HG03045 (cell line): ENCODE measurements around the gene CD3E.

ENCODE experiments used
- ATAC-seq: cut with Tn5 transposase; IDR thresholded peaks from one replicate; pipeline ENCODE4 v1.9.1; 2021; ENCODE audit warnings: mild to moderate bottlenecking, moderate library complexity; ENCODE audit not compliant: unreplicated experiment

The CD3E gene

GRCh38 chr11:118304568-118305248 lies at the start of gene CD3E:
Gene CD3E (plus strand): TSS chr11:118304730. CDS start chr11:118304953, 223 bp downstream.
- no peak for ATAC-seq

DNA sequence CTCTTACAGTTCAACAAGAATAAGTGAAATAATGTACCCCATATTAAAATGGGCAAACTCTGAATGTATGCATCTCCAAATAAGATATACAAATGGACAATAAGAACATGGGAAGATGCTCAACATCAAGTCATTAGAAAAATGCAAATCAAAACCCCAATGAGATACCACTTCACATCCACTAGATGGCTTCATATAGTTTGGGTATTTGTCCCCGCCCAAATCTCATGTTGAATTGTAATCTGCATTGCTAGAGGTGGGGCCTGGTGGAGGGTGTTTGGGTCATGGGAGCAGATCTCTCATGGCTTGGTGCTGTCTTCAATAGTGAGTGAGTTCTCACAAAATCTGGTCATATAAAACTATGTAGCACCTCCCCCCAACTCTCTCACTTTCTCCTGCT lies 46.1 kb upstream of the CD3E start:
- no peak for ATAC-seq

DNA sequence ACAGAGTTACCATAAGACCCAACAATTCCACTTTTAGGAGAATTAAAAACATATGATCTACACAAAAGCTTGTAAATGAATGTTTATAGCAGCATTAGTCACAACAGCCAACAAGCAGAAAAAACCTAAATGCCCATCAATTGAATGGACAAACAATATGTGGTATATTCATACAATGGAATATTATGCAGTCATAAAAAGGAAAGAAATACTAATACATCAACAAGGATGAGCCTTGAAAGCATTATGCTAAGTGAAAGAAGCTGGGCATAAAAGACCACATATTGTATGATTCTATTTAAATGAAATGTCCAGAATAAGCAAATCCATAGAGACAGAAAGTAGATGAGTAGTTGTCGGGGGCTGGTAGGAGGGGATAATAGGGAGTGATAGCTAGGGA lies 45.4 kb upstream of the CD3E start:
- ATAC-seq, result no peak

DNA sequence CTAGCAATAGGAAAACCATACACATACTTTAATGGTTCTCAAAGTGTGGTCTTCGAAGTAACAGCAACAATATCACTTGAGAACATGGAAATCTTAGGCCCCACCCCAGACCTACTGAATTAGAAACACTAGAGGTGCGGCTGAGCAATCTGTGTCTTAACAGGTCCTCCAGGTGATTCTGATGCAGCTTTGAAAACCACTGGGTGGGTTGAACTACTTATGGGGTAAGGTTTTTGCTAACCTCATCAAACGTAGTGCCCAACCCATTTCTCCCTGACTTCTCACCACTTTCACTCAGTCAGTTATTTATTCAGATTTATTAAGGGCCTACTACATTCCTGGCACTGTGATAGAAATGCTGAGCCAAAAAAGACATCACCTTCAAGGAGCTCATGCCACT lies 44.2 kb upstream of the CD3E start:
- ATAC-seq, result no peak

DNA sequence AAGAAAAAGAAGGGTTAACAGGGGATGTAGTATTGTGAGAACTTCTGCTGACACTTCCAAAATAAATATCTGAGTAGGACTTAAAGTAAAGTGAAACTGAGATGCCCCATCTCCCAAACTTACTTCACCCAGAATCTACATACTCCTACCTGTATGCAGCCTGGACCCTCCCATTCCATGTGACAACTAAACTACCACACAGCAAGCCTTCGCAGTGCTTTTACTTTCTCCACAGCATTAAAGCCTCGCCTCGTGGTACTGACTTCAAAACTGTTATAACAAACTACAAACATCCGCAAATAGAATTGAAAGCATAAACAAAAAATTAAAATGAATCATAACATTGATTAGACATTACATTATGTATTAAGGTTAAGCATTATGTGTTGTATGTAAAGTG lies 41.4 kb upstream of the CD3E start:
- ATAC-seq, result no peak

GRCh38 chr11:118263695-118264568 lies 40.6 kb upstream of the CD3E start, which contains the start of gene MPZL2:
Gene MPZL2 (minus strand): TSS chr11:118264297. CDS start chr11:118264153, 144 bp downstream.
- ATAC-seq, result no peak

- no peak for ATAC-seq
Observed at GRCh38 chr11:118264569-118265465, 39.7 kb upstream of the CD3E start.

- no peak for ATAC-seq
Observed at GRCh38 chr11:118265954-118266353, 38.6 kb upstream of the CD3E start.

GRCh38 chr11:118267486-118267885 lies 37.0 kb upstream of the CD3E start:
- no peak for ATAC-seq

- no peak for ATAC-seq
Observed at GRCh38 chr11:118272001-118272400, 32.5 kb upstream of the CD3E start.

DNA sequence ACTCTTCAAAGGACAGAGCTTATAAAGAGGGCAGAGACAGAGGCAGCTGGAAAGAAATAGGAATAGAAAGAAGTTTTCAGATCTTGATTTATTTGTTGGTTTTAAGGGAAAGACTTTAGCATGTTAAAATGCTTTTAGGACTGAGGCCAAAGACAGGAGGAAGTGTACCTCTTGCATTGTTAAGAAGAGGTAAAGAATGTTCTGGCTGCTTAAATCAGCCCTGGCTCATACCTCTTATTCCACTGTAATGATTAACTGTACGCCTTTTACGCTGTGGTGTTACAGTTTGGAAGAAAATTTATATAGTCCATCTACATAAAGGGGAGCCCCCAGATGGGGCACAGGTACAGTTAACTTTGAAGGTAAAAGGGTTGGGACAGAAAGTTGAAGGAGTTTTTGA lies 30.3 kb upstream of the CD3E start:
- no peak for ATAC-seq

DNA sequence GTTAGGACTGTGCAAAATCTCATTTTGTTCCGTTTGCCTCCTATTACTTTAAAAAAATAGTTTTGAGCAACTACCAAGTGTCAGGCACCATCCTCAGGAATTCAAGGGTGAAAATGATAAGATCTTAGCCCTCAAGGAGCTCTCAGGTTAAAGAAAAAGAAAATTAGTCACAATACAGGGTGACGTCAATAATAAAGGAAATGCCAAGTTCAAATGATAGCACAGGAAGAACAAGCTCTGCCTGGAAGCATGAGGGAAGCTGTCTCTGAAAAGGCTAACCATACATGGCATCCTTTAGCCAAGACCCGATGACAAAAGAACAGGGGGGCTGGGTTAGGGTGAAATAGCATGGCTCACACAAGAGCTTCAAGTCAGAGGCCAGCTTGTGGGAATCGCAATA lies 29.4 kb upstream of the CD3E start:
- no peak for ATAC-seq

GRCh38 chr11:118276422-118276821 lies 28.1 kb upstream of the CD3E start:
- no peak for ATAC-seq

DNA sequence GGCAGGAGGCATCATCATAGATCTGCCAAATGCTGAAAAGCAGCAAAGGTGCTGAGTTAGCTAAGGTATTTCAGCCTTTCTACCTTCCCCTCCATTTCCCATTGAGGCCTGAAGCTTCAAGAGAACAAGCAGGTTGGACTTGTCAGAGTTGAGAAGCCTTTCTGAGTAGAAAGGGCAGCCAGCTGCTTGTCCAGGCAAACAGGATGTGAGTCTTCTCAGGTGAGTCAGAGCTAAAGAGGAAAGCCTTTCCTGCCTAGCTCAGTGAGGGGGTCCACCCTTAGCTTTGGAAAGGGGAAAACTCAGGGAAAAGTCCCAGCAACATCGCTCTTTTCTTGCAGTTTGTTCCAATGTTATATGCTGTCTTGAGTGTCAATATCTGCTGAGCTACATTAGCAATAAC lies 27.2 kb upstream of the CD3E start:
- ATAC-seq, result no peak

DNA sequence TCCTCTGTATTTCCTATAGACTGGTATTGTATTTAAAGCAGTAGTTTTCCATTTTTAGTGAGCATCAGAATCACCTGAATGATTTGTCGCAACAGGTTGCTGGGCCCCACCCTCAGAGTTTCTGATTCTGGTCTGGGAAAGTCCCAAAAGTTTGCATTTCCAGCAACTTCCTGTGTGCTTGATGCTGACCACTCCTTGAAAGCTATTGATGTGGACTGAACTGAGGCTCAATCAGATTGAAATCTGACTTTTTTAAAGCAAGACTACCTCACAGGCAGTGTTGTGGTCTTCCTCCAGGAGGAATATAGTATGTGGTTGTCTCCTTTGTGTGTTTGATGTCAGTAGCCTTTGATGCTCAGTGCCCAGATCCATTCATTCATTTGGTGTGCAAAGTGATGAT lies 23.2 kb upstream of the CD3E start:
- ATAC-seq, result no peak

- no peak for ATAC-seq
Observed at GRCh38 chr11:118282606-118283005, 21.9 kb upstream of the CD3E start.

DNA sequence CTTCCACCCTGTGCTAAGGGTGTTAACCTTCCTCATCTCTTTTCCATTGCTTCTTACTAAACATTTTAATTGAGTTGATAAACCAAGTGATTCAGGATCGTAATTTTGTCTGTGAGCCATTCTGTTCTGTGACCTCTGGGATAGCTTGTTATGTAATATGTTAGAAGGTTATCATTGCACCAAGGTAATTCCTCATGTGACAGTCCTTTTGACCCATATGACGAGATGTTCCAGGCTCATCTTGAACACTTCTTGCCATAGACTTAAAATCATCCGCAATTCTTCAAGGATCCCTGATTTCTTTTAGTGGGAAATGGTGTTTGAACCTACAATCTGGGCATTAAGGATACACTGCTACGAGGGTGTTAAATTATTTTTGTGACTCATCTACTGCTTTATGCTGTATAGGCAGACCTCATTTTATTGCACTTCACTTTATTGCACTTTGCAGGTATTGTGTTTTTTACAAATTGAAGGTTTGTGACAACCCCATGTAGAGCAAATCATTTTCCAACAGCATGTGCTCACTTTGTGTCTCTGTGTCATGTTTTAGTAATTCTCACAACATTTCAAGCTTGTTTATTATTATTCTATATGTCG lies 21.4 kb upstream of the CD3E start:
- ATAC-seq, result no peak

DNA sequence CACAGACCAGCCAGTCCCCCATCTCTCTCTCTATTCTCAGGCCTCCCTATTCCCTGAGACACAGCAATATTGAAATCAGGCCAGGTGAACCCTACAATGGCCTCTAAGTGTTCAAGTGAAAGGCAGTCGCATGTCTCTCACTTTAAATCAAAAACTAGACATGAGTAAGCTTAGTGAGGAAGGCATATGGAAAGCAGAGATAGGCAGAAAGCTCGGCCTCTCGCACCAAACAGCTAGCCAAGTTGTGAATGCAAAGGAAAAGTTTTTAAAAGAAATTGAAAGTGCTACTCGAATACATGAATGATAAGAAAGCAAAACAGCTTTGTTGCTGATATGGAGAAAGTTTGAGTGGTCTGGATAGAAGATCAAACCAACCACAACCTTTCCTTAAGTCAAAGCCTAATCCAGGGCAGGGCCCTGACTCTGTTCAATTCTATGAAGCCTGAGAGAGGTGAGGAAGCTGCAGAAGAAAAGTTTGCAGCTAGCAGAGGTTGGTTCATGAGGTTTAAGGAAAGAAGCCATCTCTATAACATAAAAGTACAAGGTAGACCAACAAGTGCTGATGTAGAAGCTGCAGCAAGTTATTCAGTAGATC lies 20.7 kb upstream of the CD3E start:
- ATAC-seq, result no peak

DNA sequence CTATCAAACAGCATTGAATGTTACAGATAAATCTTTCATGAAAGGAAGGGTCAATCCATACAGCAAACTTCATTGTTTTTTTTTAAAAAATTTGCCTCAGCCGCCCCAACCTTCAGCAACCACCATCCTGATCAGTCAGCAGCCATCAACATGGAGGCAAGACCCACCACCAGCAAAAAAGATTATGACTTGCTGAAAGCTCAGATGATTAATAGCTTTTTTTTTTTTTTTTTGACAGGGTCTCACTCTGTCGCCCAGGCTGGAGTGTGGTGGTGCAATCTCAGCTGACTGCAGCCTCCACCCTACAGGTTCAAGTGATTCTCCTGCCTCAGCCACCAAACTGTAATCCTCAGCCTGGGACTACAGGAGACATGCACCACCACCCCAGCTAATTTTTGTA lies 18.0 kb upstream of the CD3E start:
- no peak for ATAC-seq

GRCh38 chr11:118287006-118287405 lies 17.5 kb upstream of the CD3E start:
- no peak for ATAC-seq
